ENCODE results near the gene AFAP1. TPM values are rescaled to one million over a fixed set of nuclear protein-coding genes. Genes with fewer than 3 reads are reported as not detected.
A peak's percentile ranks its signal among the peaks of the same experiment; 100 is the strongest.

AFAP1 gene
- total RNA-seq, 1 experiment from 2014 or later: 42.1 TPM

GRCh38 chr4:7960017-7960789, 20.5 kb upstream of the AFAP1 start:
- Histone ChIP-seq H3K4me2 (ENCODE audit: low read length) (no peak overlapping the region), H4K20me1 (ENCODE audit: low read length) (no peaks in the 10 kb centered on the region), H3K9ac (ENCODE audit: low read length) (no peak overlapping the region), H3K79me2 (ENCODE audit: low read length) (no peaks in the 10 kb centered on the region), H3F3A (ENCODE audit: low read length, unreplicated experiment) (no peaks in the 10 kb centered on the region), H3K9me2 (replicated peaks; ENCODE audit: low read length) (no peaks in the 10 kb centered on the region), H3K4me3 (ENCODE audit: low read length) (no peak overlapping the region), H3K27ac (ENCODE audit: low read length) (peak overlapping the region; percentile 30), H3K4me1 (ENCODE audit: insufficient read depth, low read length) (peaks cover 47% of the 10 kb centered on the region), H2AFZ (ENCODE audit: low read length) (no peak overlapping the region), H3K36me3 (ENCODE audit: low read depth, low read length) (no peaks in the 10 kb centered on the region), H3K9me3 (ENCODE audit: low read length) (no peaks in the 10 kb centered on the region), H3K27me3 (ENCODE audit: low read length) (no peaks in the 10 kb centered on the region)
- POLR2A ChIA-PET (ENCODE audit: unreplicated experiment): no interaction called here
- intact Hi-C loops (cut with micrococcal nuclease): no loop called here
- no TSS peak for BruUV-seq (replicated peaks)
- CTCF ChIA-PET: no interaction called here
- ATAC-seq (no peak), DNase-seq (no peak)
- no peak for TF ChIP-seq EZH2phosphoT487 (IDR thresholded peaks at IDR 0.05; ENCODE audit: borderline replicate concordance, low read length)
- no peak for TF ChIP-seq CTCF (conservative IDR thresholded peaks at IDR 0.05; ENCODE audit: low read depth, low read length)
- no peak for TF ChIP-seq EZH2 (IDR thresholded peaks at IDR 0.05; ENCODE audit: low read length, unreplicated experiment)

GRCh38 chr4:7959078-7959477, 19.4 kb upstream of the AFAP1 start:
- Histone ChIP-seq H3K4me2 (ENCODE audit: low read length) (no peak overlapping the region), H3K27ac (ENCODE audit: low read length) (no peak overlapping the region), H3K4me3 (ENCODE audit: low read length) (no peak overlapping the region), H3K9ac (ENCODE audit: low read length) (no peak overlapping the region), H3K4me1 (ENCODE audit: insufficient read depth, low read length) (peaks cover 38% of the 10 kb centered on the region), H3K79me2 (ENCODE audit: low read length) (no peaks in the 10 kb centered on the region), H4K20me1 (ENCODE audit: low read length) (no peaks in the 10 kb centered on the region), H3K9me2 (replicated peaks; ENCODE audit: low read length) (no peaks in the 10 kb centered on the region), H3K27me3 (ENCODE audit: low read length) (no peaks in the 10 kb centered on the region), H3F3A (ENCODE audit: low read length, unreplicated experiment) (no peaks in the 10 kb centered on the region), H2AFZ (ENCODE audit: low read length) (no peak overlapping the region), H3K9me3 (ENCODE audit: low read length) (no peaks in the 10 kb centered on the region), H3K36me3 (ENCODE audit: low read depth, low read length) (no peaks in the 10 kb centered on the region)
- TF ChIP-seq CTCF (conservative IDR thresholded peaks at IDR 0.05; ENCODE audit: low read depth, low read length): no peak
- no peak for TF ChIP-seq EZH2 (IDR thresholded peaks at IDR 0.05; ENCODE audit: low read length, unreplicated experiment)
- no peak for TF ChIP-seq EZH2phosphoT487 (IDR thresholded peaks at IDR 0.05; ENCODE audit: borderline replicate concordance, low read length)
- no peak for DNase-seq
- ChIA-PET POLR2A (ENCODE audit: unreplicated experiment) (no interaction called here), CTCF (no interaction called here)
- intact Hi-C loops (cut with micrococcal nuclease): no loop called here
- no TSS peak for BruUV-seq (replicated peaks)
- ATAC-seq: no peak

GRCh38 chr4:7956934-7957656, 17.4 kb upstream of the AFAP1 start:
- H3F3A ChIP-seq (ENCODE audit: low read length, unreplicated experiment): no peaks in the 10 kb centered on the region
- peak overlapping the region; percentile 88 for H3K27ac ChIP-seq (ENCODE audit: low read length)
- POLR2A ChIA-PET (ENCODE audit: unreplicated experiment): no interaction called here
- no peaks in the 10 kb centered on the region for H3K9me3 ChIP-seq (ENCODE audit: low read length)
- H4K20me1 ChIP-seq (ENCODE audit: low read length): no peaks in the 10 kb centered on the region
- CTCF ChIA-PET: no interaction called here
- no TSS peak for BruUV-seq (replicated peaks)
- no peaks in the 10 kb centered on the region for H3K9me2 ChIP-seq (replicated peaks; ENCODE audit: low read length)
- no peak for ATAC-seq
- DNase-seq: no peak
- H3K4me3 ChIP-seq (ENCODE audit: low read length): no peak overlapping the region
- intact Hi-C loops (cut with micrococcal nuclease): no loop called here
- H3K4me2 ChIP-seq (ENCODE audit: low read length): no peak overlapping the region
- H3K9ac ChIP-seq (ENCODE audit: low read length): no peak overlapping the region; the same call in 1 of the 2 replicates
- TF ChIP-seq EZH2 (IDR thresholded peaks at IDR 0.05; ENCODE audit: low read length, unreplicated experiment) (no peak), CTCF (conservative IDR thresholded peaks at IDR 0.05; ENCODE audit: low read depth, low read length) (no peak), EZH2phosphoT487 (IDR thresholded peaks at IDR 0.05; ENCODE audit: borderline replicate concordance, low read length) (no peak)
- H2AFZ ChIP-seq (ENCODE audit: low read length): no peak overlapping the region
- H3K79me2 ChIP-seq (ENCODE audit: low read length): no peaks in the 10 kb centered on the region
- H3K27me3 ChIP-seq (ENCODE audit: low read length): no peaks in the 10 kb centered on the region
- H3K4me1 ChIP-seq (ENCODE audit: insufficient read depth, low read length): peaks cover 38% of the 10 kb centered on the region
- no peaks in the 10 kb centered on the region for H3K36me3 ChIP-seq (ENCODE audit: low read depth, low read length)
